ENCODE data around the gene HOXD10. TPM values are rescaled to one million over a fixed set of nuclear protein-coding genes. Genes with fewer than 3 reads are reported as not detected.

Gene HOXD10
- polyA plus RNA-seq, 1 donor from 2014 or later, result not detected

DNA sequence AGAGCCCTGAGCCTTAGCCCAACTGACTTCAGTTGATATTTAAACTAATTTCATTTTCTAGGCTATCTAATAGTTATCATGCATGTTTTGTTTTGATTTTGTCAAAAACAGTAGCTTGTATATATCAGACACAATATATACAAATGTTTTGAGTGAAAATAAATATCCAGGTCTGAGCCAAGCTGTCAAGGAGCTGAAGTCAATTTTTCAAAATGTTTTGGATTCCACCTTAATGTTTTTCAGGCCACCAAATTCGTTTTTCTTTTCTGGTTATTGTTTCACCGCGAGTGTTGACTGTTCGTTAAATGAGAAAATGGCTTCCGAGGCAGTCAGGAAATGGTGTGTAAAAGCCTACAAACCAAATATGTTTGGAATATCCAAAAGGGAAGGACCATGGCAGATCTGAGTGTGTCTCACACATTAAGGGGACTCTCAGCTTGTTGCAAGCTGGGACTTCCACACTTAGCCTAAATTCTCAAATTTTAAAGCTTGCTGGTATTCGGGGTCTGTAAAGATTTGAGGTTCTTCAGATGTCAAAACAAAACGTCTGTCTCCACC, 14.2 kb upstream of the HOXD10 start:
- H3K9ac ChIP-seq (ENCODE audit: low read length), result no peak overlapping the region
- H4K20me1 ChIP-seq (ENCODE audit: insufficient read depth), result no peaks in the 10 kb centered on the region

DNA sequence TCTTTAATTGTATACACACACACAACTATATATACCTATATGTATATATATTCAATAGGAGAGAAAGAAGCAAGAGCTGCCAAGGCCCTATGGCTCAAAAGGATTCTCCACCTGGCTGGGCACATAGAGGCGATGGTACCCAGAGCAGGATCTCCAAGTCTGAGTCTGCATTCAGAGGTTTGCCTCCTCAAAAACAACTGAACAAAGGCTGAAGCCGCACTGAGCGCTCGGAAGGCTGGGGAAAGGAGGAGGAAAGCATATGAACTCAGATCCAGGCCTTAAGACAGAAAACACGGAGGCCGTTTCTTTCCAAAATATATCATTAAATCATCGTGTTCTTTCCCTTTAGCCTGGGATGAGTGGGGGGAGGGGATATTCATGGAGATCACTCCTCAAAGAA, 13.4 kb upstream of the HOXD10 start:
- TF ChIP-seq POLR2AphosphoS5 (IDR thresholded peaks at IDR 0.05) (no peak), EZH2 (IDR thresholded peaks at IDR 0.05; ENCODE audit: borderline replicate concordance, insufficient read depth, low read length, poor library complexity, severe bottlenecking) (no peak), EP300 (conservative IDR thresholded peaks at IDR 0.05; ENCODE audit: poor library complexity, severe bottlenecking) (no peak), RAD21 (conservative IDR thresholded peaks at IDR 0.05) (no peak), MXI1 (conservative IDR thresholded peaks at IDR 0.05; ENCODE audit: poor library complexity, severe bottlenecking) (no peak), SMC3 (conservative IDR thresholded peaks at IDR 0.05; ENCODE audit: poor library complexity) (no peak), TAF1 (IDR thresholded peaks at IDR 0.05; ENCODE audit: low read depth) (no peak)
- TF ChIP-seq, protein P1, sequence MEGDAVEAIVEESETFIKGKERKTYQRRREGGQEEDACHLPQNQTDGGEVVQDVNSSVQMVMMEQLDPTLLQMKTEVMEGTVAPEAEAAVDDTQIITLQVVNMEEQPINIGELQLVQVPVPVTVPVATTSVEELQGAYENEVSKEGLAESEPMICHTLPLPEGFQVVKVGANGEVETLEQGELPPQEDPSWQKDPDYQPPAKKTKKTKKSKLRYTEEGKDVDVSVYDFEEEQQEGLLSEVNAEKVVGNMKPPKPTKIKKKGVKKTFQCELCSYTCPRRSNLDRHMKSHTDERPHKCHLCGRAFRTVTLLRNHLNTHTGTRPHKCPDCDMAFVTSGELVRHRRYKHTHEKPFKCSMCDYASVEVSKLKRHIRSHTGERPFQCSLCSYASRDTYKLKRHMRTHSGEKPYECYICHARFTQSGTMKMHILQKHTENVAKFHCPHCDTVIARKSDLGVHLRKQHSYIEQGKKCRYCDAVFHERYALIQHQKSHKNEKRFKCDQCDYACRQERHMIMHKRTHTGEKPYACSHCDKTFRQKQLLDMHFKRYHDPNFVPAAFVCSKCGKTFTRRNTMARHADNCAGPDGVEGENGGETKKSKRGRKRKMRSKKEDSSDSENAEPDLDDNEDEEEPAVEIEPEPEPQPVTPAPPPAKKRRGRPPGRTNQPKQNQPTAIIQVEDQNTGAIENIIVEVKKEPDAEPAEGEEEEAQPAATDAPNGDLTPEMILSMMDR (IDR thresholded peaks at IDR 0.05; ENCODE audit: poor library complexity, severe bottlenecking), result no peak
- TF ChIP-seq, protein P2, sequence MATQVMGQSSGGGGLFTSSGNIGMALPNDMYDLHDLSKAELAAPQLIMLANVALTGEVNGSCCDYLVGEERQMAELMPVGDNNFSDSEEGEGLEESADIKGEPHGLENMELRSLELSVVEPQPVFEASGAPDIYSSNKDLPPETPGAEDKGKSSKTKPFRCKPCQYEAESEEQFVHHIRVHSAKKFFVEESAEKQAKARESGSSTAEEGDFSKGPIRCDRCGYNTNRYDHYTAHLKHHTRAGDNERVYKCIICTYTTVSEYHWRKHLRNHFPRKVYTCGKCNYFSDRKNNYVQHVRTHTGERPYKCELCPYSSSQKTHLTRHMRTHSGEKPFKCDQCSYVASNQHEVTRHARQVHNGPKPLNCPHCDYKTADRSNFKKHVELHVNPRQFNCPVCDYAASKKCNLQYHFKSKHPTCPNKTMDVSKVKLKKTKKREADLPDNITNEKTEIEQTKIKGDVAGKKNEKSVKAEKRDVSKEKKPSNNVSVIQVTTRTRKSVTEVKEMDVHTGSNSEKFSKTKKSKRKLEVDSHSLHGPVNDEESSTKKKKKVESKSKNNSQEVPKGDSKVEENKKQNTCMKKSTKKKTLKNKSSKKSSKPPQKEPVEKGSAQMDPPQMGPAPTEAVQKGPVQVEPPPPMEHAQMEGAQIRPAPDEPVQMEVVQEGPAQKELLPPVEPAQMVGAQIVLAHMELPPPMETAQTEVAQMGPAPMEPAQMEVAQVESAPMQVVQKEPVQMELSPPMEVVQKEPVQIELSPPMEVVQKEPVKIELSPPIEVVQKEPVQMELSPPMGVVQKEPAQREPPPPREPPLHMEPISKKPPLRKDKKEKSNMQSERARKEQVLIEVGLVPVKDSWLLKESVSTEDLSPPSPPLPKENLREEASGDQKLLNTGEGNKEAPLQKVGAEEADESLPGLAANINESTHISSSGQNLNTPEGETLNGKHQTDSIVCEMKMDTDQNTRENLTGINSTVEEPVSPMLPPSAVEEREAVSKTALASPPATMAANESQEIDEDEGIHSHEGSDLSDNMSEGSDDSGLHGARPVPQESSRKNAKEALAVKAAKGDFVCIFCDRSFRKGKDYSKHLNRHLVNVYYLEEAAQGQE (IDR thresholded peaks at IDR 0.05; ENCODE audit: borderline replicate concordance), result no peak

More for the DNA sequence above, 14.2 kb upstream of the HOXD10 start:
- peaks cover 7% of the 10 kb centered on the region for H3K9me3 ChIP-seq (ENCODE audit: low read length)
- no peaks in the 10 kb centered on the region for H3K36me3 ChIP-seq (ENCODE audit: insufficient read depth, low read length)
- H3K79me2 ChIP-seq (replicated peaks; ENCODE audit: insufficient read depth, low read length), result no peaks in the 10 kb centered on the region
- H3K4me3 ChIP-seq (ENCODE audit: low read length), result no peak overlapping the region
- TF ChIP-seq EZH2 (IDR thresholded peaks at IDR 0.05; ENCODE audit: borderline replicate concordance, insufficient read depth, low read length, poor library complexity, severe bottlenecking), result no peak
- no peak for TF ChIP-seq TAF1 (IDR thresholded peaks at IDR 0.05; ENCODE audit: low read depth)
- TF ChIP-seq RAD21 (conservative IDR thresholded peaks at IDR 0.05), result no peak
- TF ChIP-seq SMC3 (conservative IDR thresholded peaks at IDR 0.05; ENCODE audit: poor library complexity), result no peak
- no peak for TF ChIP-seq POLR2AphosphoS5 (IDR thresholded peaks at IDR 0.05)
- peaks cover 100% of the 10 kb centered on the region for H3K27me3 ChIP-seq (ENCODE audit: insufficient read depth, low read depth, low read length)
- H2AFZ ChIP-seq (ENCODE audit: low read depth, low read length), result no peak overlapping the region
- H3K9me2 ChIP-seq (ENCODE audit: insufficient read depth, low read length), result no peaks in the 10 kb centered on the region
- H3K4me2 ChIP-seq (ENCODE audit: low read length), result no peak overlapping the region
- no peak overlapping the region for H3K27ac ChIP-seq (ENCODE audit: low read length)
- no peaks in the 10 kb centered on the region for H3F3A ChIP-seq (ENCODE audit: insufficient read depth, low read length, poor library complexity, severe bottlenecking)

More for the DNA sequence above, 13.4 kb upstream of the HOXD10 start:
- Histone ChIP-seq H3K9ac (ENCODE audit: low read length) (no peak overlapping the region), H3F3A (ENCODE audit: insufficient read depth, low read length, poor library complexity, severe bottlenecking) (no peaks in the 10 kb centered on the region), H3K79me2 (replicated peaks; ENCODE audit: insufficient read depth, low read length) (no peaks in the 10 kb centered on the region), H3K4me3 (ENCODE audit: low read length) (no peak overlapping the region), H3K27me3 (ENCODE audit: insufficient read depth, low read depth, low read length) (peaks cover 97% of the 10 kb centered on the region), H3K4me2 (ENCODE audit: low read length) (no peak overlapping the region), H3K36me3 (ENCODE audit: insufficient read depth, low read length) (no peaks in the 10 kb centered on the region), H3K9me2 (ENCODE audit: insufficient read depth, low read length) (no peaks in the 10 kb centered on the region), H3K9me3 (ENCODE audit: low read length) (peaks cover 7% of the 10 kb centered on the region), H3K27ac (ENCODE audit: low read length) (no peak overlapping the region), H2AFZ (ENCODE audit: low read depth, low read length) (no peak overlapping the region), H4K20me1 (ENCODE audit: insufficient read depth) (no peaks in the 10 kb centered on the region)
